Measurements from ENCODE around the gene ABLIM1.

GRCh38 chr10:114472877-114473253 lies 185.2 kb downstream of the ABLIM1 start:
- TF ChIP-seq, protein P1, sequence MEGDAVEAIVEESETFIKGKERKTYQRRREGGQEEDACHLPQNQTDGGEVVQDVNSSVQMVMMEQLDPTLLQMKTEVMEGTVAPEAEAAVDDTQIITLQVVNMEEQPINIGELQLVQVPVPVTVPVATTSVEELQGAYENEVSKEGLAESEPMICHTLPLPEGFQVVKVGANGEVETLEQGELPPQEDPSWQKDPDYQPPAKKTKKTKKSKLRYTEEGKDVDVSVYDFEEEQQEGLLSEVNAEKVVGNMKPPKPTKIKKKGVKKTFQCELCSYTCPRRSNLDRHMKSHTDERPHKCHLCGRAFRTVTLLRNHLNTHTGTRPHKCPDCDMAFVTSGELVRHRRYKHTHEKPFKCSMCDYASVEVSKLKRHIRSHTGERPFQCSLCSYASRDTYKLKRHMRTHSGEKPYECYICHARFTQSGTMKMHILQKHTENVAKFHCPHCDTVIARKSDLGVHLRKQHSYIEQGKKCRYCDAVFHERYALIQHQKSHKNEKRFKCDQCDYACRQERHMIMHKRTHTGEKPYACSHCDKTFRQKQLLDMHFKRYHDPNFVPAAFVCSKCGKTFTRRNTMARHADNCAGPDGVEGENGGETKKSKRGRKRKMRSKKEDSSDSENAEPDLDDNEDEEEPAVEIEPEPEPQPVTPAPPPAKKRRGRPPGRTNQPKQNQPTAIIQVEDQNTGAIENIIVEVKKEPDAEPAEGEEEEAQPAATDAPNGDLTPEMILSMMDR (IDR thresholded peaks at IDR 0.05): no peak
- TF ChIP-seq POLR2AphosphoS5 (IDR thresholded peaks at IDR 0.05): no peak
